ENCODE results near the gene BRIP1.

DNA sequence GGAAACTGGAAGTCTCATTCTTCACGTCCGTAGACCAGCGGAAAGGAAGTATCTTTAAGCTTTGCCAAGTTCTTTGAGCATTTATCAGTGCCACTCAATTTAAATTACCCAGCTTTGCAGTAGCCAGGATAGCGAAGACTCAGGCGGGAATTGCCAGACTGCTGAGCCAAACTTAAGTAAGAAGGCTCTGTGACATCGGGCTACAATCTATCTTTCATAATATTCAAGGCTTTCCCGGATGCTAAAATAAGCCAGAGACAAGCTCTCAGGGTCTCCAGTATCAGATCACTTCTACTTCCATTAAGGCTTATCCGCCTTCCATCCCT, 436 bp upstream of the BRIP1 start:
- TF ChIP-seq TEAD4 (IDR thresholded peaks at IDR 0.05; ENCODE audit: borderline replicate concordance, insufficient read depth) = no peak
- no peak for TF ChIP-seq GABPA (IDR thresholded peaks at IDR 0.05; ENCODE audit: low read depth)
- TF ChIP-seq, protein P1, sequence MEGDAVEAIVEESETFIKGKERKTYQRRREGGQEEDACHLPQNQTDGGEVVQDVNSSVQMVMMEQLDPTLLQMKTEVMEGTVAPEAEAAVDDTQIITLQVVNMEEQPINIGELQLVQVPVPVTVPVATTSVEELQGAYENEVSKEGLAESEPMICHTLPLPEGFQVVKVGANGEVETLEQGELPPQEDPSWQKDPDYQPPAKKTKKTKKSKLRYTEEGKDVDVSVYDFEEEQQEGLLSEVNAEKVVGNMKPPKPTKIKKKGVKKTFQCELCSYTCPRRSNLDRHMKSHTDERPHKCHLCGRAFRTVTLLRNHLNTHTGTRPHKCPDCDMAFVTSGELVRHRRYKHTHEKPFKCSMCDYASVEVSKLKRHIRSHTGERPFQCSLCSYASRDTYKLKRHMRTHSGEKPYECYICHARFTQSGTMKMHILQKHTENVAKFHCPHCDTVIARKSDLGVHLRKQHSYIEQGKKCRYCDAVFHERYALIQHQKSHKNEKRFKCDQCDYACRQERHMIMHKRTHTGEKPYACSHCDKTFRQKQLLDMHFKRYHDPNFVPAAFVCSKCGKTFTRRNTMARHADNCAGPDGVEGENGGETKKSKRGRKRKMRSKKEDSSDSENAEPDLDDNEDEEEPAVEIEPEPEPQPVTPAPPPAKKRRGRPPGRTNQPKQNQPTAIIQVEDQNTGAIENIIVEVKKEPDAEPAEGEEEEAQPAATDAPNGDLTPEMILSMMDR (IDR thresholded peaks at IDR 0.05) = no peak
- no peak for TF ChIP-seq EZH2phosphoT487 (IDR thresholded peaks at IDR 0.05; ENCODE audit: borderline replicate concordance, low read depth)
- TF ChIP-seq MXI1 (IDR thresholded peaks at IDR 0.05; ENCODE audit: low read depth, low read length) = no peak
- TF ChIP-seq REST (IDR thresholded peaks at IDR 0.05; ENCODE audit: low read depth, low read length) = no peak
- TF ChIP-seq, protein P2, sequence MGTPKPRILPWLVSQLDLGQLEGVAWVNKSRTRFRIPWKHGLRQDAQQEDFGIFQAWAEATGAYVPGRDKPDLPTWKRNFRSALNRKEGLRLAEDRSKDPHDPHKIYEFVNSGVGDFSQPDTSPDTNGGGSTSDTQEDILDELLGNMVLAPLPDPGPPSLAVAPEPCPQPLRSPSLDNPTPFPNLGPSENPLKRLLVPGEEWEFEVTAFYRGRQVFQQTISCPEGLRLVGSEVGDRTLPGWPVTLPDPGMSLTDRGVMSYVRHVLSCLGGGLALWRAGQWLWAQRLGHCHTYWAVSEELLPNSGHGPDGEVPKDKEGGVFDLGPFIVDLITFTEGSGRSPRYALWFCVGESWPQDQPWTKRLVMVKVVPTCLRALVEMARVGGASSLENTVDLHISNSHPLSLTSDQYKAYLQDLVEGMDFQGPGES (IDR thresholded peaks at IDR 0.05; ENCODE audit: low read depth, low read length) = no peak
- no peak for TF ChIP-seq TCF12 (IDR thresholded peaks at IDR 0.05)
- TF ChIP-seq SIN3A (IDR thresholded peaks at IDR 0.05; ENCODE audit: borderline replicate concordance, low read depth, low read length) = no peak
- TF ChIP-seq POLR2AphosphoS5 (IDR thresholded peaks at IDR 0.05; ENCODE audit: low read depth, low read length) = no peak
- TF ChIP-seq RCOR1 (IDR thresholded peaks at IDR 0.05; ENCODE audit: low read length) = no peak

Measured in SK-N-SH (cell line).